Hepatocyte (in vitro differentiated cells): Measurements from ENCODE around the gene CARD10. TPM values are rescaled to one million over a fixed set of nuclear protein-coding genes. Genes with fewer than 3 reads are reported as not detected.
"Not testable (repeated sequence)": the region's sequence is repeated elsewhere in the genome, so short reads cannot be mapped to it uniquely, and the experiment has no call there.

Experiments
- DNase-seq: peaks from one replicate; pipeline ENCODE4 v3.0.0-alpha.2; 2016; ENCODE audit warnings: low spot score
- H2AFZ ChIP-seq: fragments of 200-600 bp; sonication (generic); 2 replicates; pipeline ENCODE4 v1.6.0; 2016; ENCODE audit warnings: antibody characterized with exemption, mild to moderate bottlenecking
- H3K27ac ChIP-seq: fragments of 200-600 bp; sonication (generic); 2 replicates; pipeline ENCODE4 v1.5.1; 2016; ENCODE audit warnings: mild to moderate bottlenecking
- H3K27me3 ChIP-seq: fragments of 200-600 bp; sonication (generic); 2 replicates; pipeline ENCODE4 v1.6.1; 2016
- H3K36me3 ChIP-seq: fragments of 200-600 bp; sonication (generic); replicated peaks from 2 replicates; pipeline ENCODE4 v1.5.1; 2016; ENCODE audit warnings: low read depth; ENCODE audit not compliant: insufficient read depth
- H3K4me1 ChIP-seq: fragments of 200-600 bp; sonication (generic); 2 replicates; pipeline ENCODE4 v1.5.1; 2016; ENCODE audit warnings: mild to moderate bottlenecking, moderate library complexity; ENCODE audit not compliant: insufficient read depth
- H3K4me2 ChIP-seq: fragments of 200-600 bp; sonication (generic); 2 replicates; pipeline ENCODE4 v1.6.0; 2016
- H3K4me3 ChIP-seq: fragments of 200-600 bp; sonication (generic); 2 replicates; pipeline ENCODE4 v1.5.1; 2016; ENCODE audit warnings: mild to moderate bottlenecking
- H3K79me2 ChIP-seq: fragments of 200-600 bp; sonication (generic); 2 replicates; pipeline ENCODE4 v1.6.0; 2017; ENCODE audit warnings: mild to moderate bottlenecking
- H3K9me2 ChIP-seq: fragments of 200-600 bp; sonication (generic); replicated peaks from 2 replicates; pipeline ENCODE4 v1.6.0; 2017; ENCODE audit warnings: mild to moderate bottlenecking; ENCODE audit not compliant: insufficient read depth
- H3K9me3 ChIP-seq: fragments of 200-600 bp; sonication (generic); 2 replicates; pipeline ENCODE4 v1.5.1; 2016; ENCODE audit warnings: low read depth, mild to moderate bottlenecking
- H4K20me1 ChIP-seq: fragments of 200-600 bp; sonication (generic); 2 replicates; pipeline ENCODE4 v1.6.0; 2016; ENCODE audit warnings: mild to moderate bottlenecking; ENCODE audit not compliant: insufficient read depth, poor library complexity, severe bottlenecking
- EZH2 ChIP-seq: fragments of 200-600 bp; sonication (generic); IDR thresholded peaks from 2 replicates; pipeline ENCODE4 v1.6.1; 2016; ENCODE audit warnings: antibody characterized with exemption, mild to moderate bottlenecking, borderline replicate concordance
- EZH2phosphoT487 ChIP-seq: fragments of 200-600 bp; sonication (generic); IDR thresholded peaks from one replicate; pipeline ENCODE4 v1.6.1; 2018; ENCODE audit warnings: antibody characterized with exemption, mild to moderate bottlenecking, low read depth, moderate library complexity; ENCODE audit not compliant: unreplicated experiment, severe bottlenecking
- WGBS: methylation state at CpG from one replicate; pipeline ENCODE4 v1.1.6; 2016; ENCODE audit warnings: low lambda C conversion rate; ENCODE audit errors: missing lambda C conversion rate; 5-methylcytosine and 5-hydroxymethylcytosine counted together
- polyA plus RNA-seq: library from polyadenylated mRNA; unstranded; fragments of >200 nt; fragmentation: Nextera tagmentation; extraction: Ambion mirVana; gene quantifications from 2 replicates; pipeline ENCODE4 v1.2.1, GENCODE V29; 2016
- total RNA-seq: library from RNA; depleted of rRNA; stranded (reverse); fragments of >200 nt; gene quantifications from 2 replicates; pipeline ENCODE4 v1.2.3, GENCODE V29; 2014
- TF ChIP-seq, protein P1 (sequence below): fragments of 200-600 bp; sonication (generic); IDR thresholded peaks from 2 replicates; pipeline ENCODE4 v1.5.1; 2016; ENCODE audit warnings: antibody characterized with exemption, mild to moderate bottlenecking; ENCODE audit not compliant: poor library complexity

CARD10 gene
- total and polyA plus RNA-seq, 2 experiments from 2014 or later: 23.4 to 28.7 TPM

GRCh38 chr22:37552524-37553163, 33.4 kb upstream of the CARD10 start:
- Histone ChIP-seq H3K4me1 (peaks cover 33% of the 10 kb centered on the region), H3K27me3 (no peaks in the 10 kb centered on the region), H3K79me2 (no peaks in the 10 kb centered on the region), H3K4me3 (no peak overlapping the region), H2AFZ (no peak overlapping the region), H3K9me3 (no peaks in the 10 kb centered on the region), H3K27ac (peak overlapping the region; percentile 91), H3K4me2 (peak overlapping the region; percentile 62), H3K36me3 (no peaks in the 10 kb centered on the region), H4K20me1 (no peaks in the 10 kb centered on the region), H3K9me2 (no peaks in the 10 kb centered on the region)
- DNase-seq: peak; percentile 79
- 34% methylated on average over 16 of the region's 16 CpGs for WGBS
- TF ChIP-seq, protein P1, sequence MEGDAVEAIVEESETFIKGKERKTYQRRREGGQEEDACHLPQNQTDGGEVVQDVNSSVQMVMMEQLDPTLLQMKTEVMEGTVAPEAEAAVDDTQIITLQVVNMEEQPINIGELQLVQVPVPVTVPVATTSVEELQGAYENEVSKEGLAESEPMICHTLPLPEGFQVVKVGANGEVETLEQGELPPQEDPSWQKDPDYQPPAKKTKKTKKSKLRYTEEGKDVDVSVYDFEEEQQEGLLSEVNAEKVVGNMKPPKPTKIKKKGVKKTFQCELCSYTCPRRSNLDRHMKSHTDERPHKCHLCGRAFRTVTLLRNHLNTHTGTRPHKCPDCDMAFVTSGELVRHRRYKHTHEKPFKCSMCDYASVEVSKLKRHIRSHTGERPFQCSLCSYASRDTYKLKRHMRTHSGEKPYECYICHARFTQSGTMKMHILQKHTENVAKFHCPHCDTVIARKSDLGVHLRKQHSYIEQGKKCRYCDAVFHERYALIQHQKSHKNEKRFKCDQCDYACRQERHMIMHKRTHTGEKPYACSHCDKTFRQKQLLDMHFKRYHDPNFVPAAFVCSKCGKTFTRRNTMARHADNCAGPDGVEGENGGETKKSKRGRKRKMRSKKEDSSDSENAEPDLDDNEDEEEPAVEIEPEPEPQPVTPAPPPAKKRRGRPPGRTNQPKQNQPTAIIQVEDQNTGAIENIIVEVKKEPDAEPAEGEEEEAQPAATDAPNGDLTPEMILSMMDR: no peak
- no peak for TF ChIP-seq EZH2phosphoT487

GRCh38 chr22:37551981-37552380, 32.8 kb upstream of the CARD10 start:
- Histone ChIP-seq H3K9me2 (no peaks in the 10 kb centered on the region), H3K4me1 (peaks cover 35% of the 10 kb centered on the region), H3K9me3 (no peaks in the 10 kb centered on the region), H3K36me3 (no peaks in the 10 kb centered on the region), H3K27me3 (no peaks in the 10 kb centered on the region), H3K79me2 (no peaks in the 10 kb centered on the region), H2AFZ (no peak overlapping the region), H3K27ac (peak overlapping the region; percentile 91), H3K4me2 (peak overlapping the region; percentile 62), H3K4me3 (no peak overlapping the region), H4K20me1 (no peaks in the 10 kb centered on the region)
- TF ChIP-seq EZH2phosphoT487 (no peak), EZH2 (no peak)
- TF ChIP-seq, protein P1: no peak
- 72% methylated on average over 6 of the region's 6 CpGs for WGBS
- no peak for DNase-seq

- H3K4me3 ChIP-seq, H3K27ac ChIP-seq, H3K9me3 ChIP-seq, H3K79me2 ChIP-seq, H3K9me2 ChIP-seq, H3K4me2 ChIP-seq, H4K20me1 ChIP-seq, DNase-seq, H3K36me3 ChIP-seq, H3K27me3 ChIP-seq, H2AFZ ChIP-seq: not testable (repeated sequence)
- WGBS: 97% methylated on average over 9 of the region's 9 CpGs
- H3K4me1 ChIP-seq: peaks cover 37% of the 10 kb centered on the region
Measured at GRCh38 chr22:37550921-37551320, 31.7 kb upstream of the CARD10 start.

DNA sequence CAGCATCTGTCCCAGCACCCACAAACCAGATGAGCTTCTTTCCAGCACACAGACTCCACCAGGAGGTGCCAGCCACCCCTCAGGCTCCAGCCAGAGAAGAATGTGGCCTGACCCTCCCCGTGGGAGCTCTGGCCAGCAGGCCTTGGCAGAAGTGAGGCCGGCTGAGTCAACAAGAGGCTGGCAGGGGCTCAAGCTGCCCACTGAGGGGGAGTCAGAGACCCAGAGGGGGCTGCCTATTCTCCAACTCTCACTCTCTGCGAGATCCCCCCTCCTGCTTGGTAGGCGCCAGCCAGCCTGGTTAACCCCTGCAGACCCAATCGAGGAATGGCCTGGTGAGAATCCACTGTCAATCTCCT, 30.5 kb upstream of the CARD10 start:
- Histone ChIP-seq H3K4me2 (no peak overlapping the region), H3K36me3 (no peaks in the 10 kb centered on the region), H3K4me3 (no peak overlapping the region), H3K79me2 (no peaks in the 10 kb centered on the region), H2AFZ (no peak overlapping the region), H3K9me3 (no peaks in the 10 kb centered on the region), H4K20me1 (no peaks in the 10 kb centered on the region), H3K9me2 (no peaks in the 10 kb centered on the region), H3K4me1 (peaks cover 48% of the 10 kb centered on the region), H3K27ac (no peak overlapping the region), H3K27me3 (no peaks in the 10 kb centered on the region)
- peak; percentile 64 for DNase-seq
- TF ChIP-seq EZH2 (no peak), EZH2phosphoT487 (no peak)
- TF ChIP-seq, protein P1: no peak
- 50% methylated on average over 5 of the region's 5 CpGs for WGBS
